ENCODE data around the gene VCP. TPM values are rescaled to one million over a fixed set of nuclear protein-coding genes. Genes with fewer than 3 reads are reported as not detected.

Gene VCP
- total and polyA plus RNA-seq, 9 of the 15 experiments (the other 6 are each of a cell fraction or from before 2014, with no cell fraction given) = 7.1 to 257 (median 199) TPM

- H3K9ac ChIP-seq (ENCODE audit: insufficient read depth in 1 of 2, low read depth in 2 of 2, low read length in 2 of 2) = no peak overlapping the region
- WGBS (ENCODE audit: insufficient coverage, low coverage, missing lambda C conversion rate) = 94% methylated on average over 8 of the region's 8 CpGs
- ATAC-seq = no peak
- no peak overlapping the region for H2AFZ ChIP-seq (ENCODE audit: low read depth, low read length)
- H3K9me1 ChIP-seq (ENCODE audit: control insufficient read depth, insufficient read depth, low read length) = peaks cover 4% of the 10 kb centered on the region
- DNase-seq (ENCODE audit: extremely low read depth in 1 of 4, low spot score in 3 of 4) = no peak
- no peak overlapping the region for H3K27ac ChIP-seq (ENCODE audit: extremely low read depth, low read depth, low read length)
- intact Hi-C loops (cut with micrococcal nuclease) = no loop called here
- no peaks in the 10 kb centered on the region for H3K27me3 ChIP-seq (ENCODE audit: control insufficient read depth in 2 of 2, insufficient read depth in 2 of 2, low read length in 2 of 2)
- peaks cover 13 to 16% of the 10 kb centered on the region in 2 experiments; a peak in 3 of 5 replicates for H3K4me1 ChIP-seq (replicated peaks in 1 of 2; ENCODE audit: control insufficient read depth in 2 of 2, insufficient read depth in 2 of 2, low read length in 2 of 2)
- ChIA-PET CTCF (ENCODE audit: low intra/inter-chr PET ratio) (no interaction called here), POLR2A (no interaction called here)
- peaks cover 18% of the 10 kb centered on the region for H4K20me1 ChIP-seq (replicated peaks; ENCODE audit: control insufficient read depth, insufficient read depth, low read length)
- H3K9me3 ChIP-seq (replicated peaks; ENCODE audit: control insufficient read depth, insufficient read depth, low read depth, low read length) = no peaks in the 10 kb centered on the region
- in situ Hi-C loops (cut with MboI) = no loop called here
- H3K79me2 ChIP-seq (ENCODE audit: control insufficient read depth, insufficient read depth, low read length) = peaks cover 50% of the 10 kb centered on the region
- TF ChIP-seq ZNF398 (CRISPR knock-in tag; IDR thresholded peaks at IDR 0.05) (no peak), ZNF133 (CRISPR knock-in tag; IDR thresholded peaks at IDR 0.05) (no peak), HNRNPL (IDR thresholded peaks at IDR 0.05; ENCODE audit: low read depth, low read length) (no peak), XRCC5 (IDR thresholded peaks at IDR 0.05; ENCODE audit: low read depth, low read length) (no peak), STAT5A (IDR thresholded peaks at IDR 0.05; ENCODE audit: borderline replicate concordance, low read length) (no peak), E4F1 (CRISPR knock-in tag; IDR thresholded peaks at IDR 0.05; ENCODE audit: borderline replicate concordance) (no peak), ESRRA (IDR thresholded peaks at IDR 0.05; ENCODE audit: borderline replicate concordance, low read depth) (no peak), ZNF764 (CRISPR knock-in tag; IDR thresholded peaks at IDR 0.05; ENCODE audit: low read depth) (no peak), KDM1A (IDR thresholded peaks at IDR 0.05) (no peak), MYNN (IDR thresholded peaks at IDR 0.05) (no peak), MYNN (CRISPR knock-in tag; IDR thresholded peaks at IDR 0.05) (no peak), ILF3 (IDR thresholded peaks at IDR 0.05; ENCODE audit: borderline replicate concordance) (no peak), HINFP (tag; conservative IDR thresholded peaks at IDR 0.05; ENCODE audit: low read depth) (no peak), ZSCAN29 (IDR thresholded peaks at IDR 0.05) (no peak), CGGBP1 (CRISPR knock-in tag; IDR thresholded peaks at IDR 0.05) (no peak)
- H3K4me3 ChIP-seq = no peak overlapping the region
- no peak overlapping the region for H3K4me2 ChIP-seq (ENCODE audit: insufficient read depth, low read length)
- H3K36me3 ChIP-seq (ENCODE audit: control insufficient read depth, insufficient read depth, low read length) = peaks cover 56% of the 10 kb centered on the region
- BruUV-seq (replicated peaks) = no TSS peak
- FAIRE-seq = no peak
These were observed 2.4 kb upstream of the VCP start for GRCh38 chr9:35074791-35075190.

Measured in K562 (cell line).